Activated CD4-positive, alpha-beta T cell treated with anti-CD3 and anti-CD28 coated beads, Interleukin-2, amount 50 U/mL, for 16 hours (primary cell): ENCODE measurements around the gene NDUFAF4.

Source experiments
- DNase-seq: peaks from one replicate; pipeline ENCODE4 v3.0.0-alpha.2; 2020

The NDUFAF4 gene

GRCh38 chr6:96897396-96898240 lies at the start of gene NDUFAF4:
TSS of gene NDUFAF4 (minus strand) at chr6:96897891. CDS start at chr6:96897801, 90 bp downstream.
- DNase-seq, result peak; percentile 96

- DNase-seq, result peak; percentile 63
These were observed 49.4 kb upstream of the NDUFAF4 start for GRCh38 chr6:96947055-96947454.

GRCh38 chr6:96943555-96944215 lies 46.0 kb upstream of the NDUFAF4 start:
- DNase-seq, result no peak

- no peak for DNase-seq
These were observed 45.0 kb upstream of the NDUFAF4 start for GRCh38 chr6:96942676-96943075.

- no peak for DNase-seq
These were observed 42.6 kb upstream of the NDUFAF4 start for GRCh38 chr6:96940322-96940721.

GRCh38 chr6:96939007-96939805 lies 41.5 kb upstream of the NDUFAF4 start:
- DNase-seq, result no peak

GRCh38 chr6:96934087-96934486 lies 36.4 kb upstream of the NDUFAF4 start:
- DNase-seq, result no peak

- no peak for DNase-seq
These were observed 33.5 kb upstream of the NDUFAF4 start for GRCh38 chr6:96931198-96931597.

GRCh38 chr6:96929741-96930140 lies 32.0 kb upstream of the NDUFAF4 start:
- DNase-seq, result no peak

GRCh38 chr6:96927660-96928059 lies 30.0 kb upstream of the NDUFAF4 start:
- no peak for DNase-seq

- DNase-seq, result no peak
These were observed 28.7 kb upstream of the NDUFAF4 start for GRCh38 chr6:96926425-96926824.

- no peak for DNase-seq
These were observed 27.6 kb upstream of the NDUFAF4 start for GRCh38 chr6:96925290-96925687.

GRCh38 chr6:96923871-96924493 lies 26.3 kb upstream of the NDUFAF4 start:
- peak; percentile 40 for DNase-seq

- no peak for DNase-seq
These were observed 25.7 kb upstream of the NDUFAF4 start for GRCh38 chr6:96923400-96923799.

- DNase-seq, result no peak
These were observed 19.4 kb upstream of the NDUFAF4 start for GRCh38 chr6:96917098-96917497.

GRCh38 chr6:96913621-96914020 lies 15.9 kb upstream of the NDUFAF4 start:
- DNase-seq, result no peak

- no peak for DNase-seq
These were observed 14.1 kb upstream of the NDUFAF4 start for GRCh38 chr6:96911751-96912150.

- no peak for DNase-seq
These were observed 13.5 kb upstream of the NDUFAF4 start for GRCh38 chr6:96911171-96911570.

- DNase-seq, result no peak
These were observed 12.1 kb upstream of the NDUFAF4 start for GRCh38 chr6:96909811-96910210.

GRCh38 chr6:96907498-96907897 lies 9.8 kb upstream of the NDUFAF4 start:
- peak; percentile 92 for DNase-seq

- no peak for DNase-seq
These were observed 3.2 kb upstream of the NDUFAF4 start for GRCh38 chr6:96900873-96901272.

GRCh38 chr6:96899451-96899998 lies 1.8 kb upstream of the NDUFAF4 start:
- no peak for DNase-seq

GRCh38 chr6:96899019-96899418 lies 1.3 kb upstream of the NDUFAF4 start:
- DNase-seq, result no peak
